Heart left ventricle (tissue), 16 donors: ENCODE measurements around the gene CD28. TPM values are rescaled to one million over a fixed set of nuclear protein-coding genes. Genes with fewer than 3 reads are reported as not detected.

Source experiments
- ATAC-seq, 4 donors: fragments of 200-7000 bp; cut with Tn5 transposase; one replicate each; pipeline ENCODE4 v1.9.1; 2020 to 2022; ENCODE audit warnings: moderate library complexity in 4 of 4, mild to moderate bottlenecking in 3 of 4, moderate number of reproducible peaks in 1 of 4
- DNase-seq, 5 donors: peaks; one replicate each; pipeline ENCODE4 v3.0.0-alpha.2; 2020
- H3K27ac ChIP-seq, 12 donors: fragments of 200-600 bp; sonication (generic) in 4 of 12; one replicate each; pipeline versions ENCODE4 v1.5.0 to v1.8.0; 2016 to 2022; ENCODE audit warnings: mild to moderate bottlenecking in 2 of 12
- H3K27me3 ChIP-seq, 9 donors: fragments of 200-600 bp; sonication (generic) in 2 of 9; one replicate each; pipeline versions ENCODE4 v1.5.1 to v1.8.0; 2016 to 2022; ENCODE audit warnings: mild to moderate bottlenecking in 3 of 9
- H3K36me3 ChIP-seq, 9 donors: fragments of 200-600 bp; sonication (generic) in 2 of 9; one replicate each; pipeline versions ENCODE4 v1.5.0 to v1.8.0; 2018 to 2022; ENCODE audit warnings: mild to moderate bottlenecking in 2 of 9
- H3K4me1 ChIP-seq, 12 donors: fragments of 200-600 bp; sonication (generic) in 4 of 12; one replicate each; pipeline versions ENCODE4 v1.5.0 to v1.8.0; 2016 to 2022; ENCODE audit warnings: mild to moderate bottlenecking in 3 of 12
- H3K4me3 ChIP-seq, 12 donors: fragments of 200-600 bp; sonication (generic) in 4 of 12; one replicate each; pipeline versions ENCODE4 v1.5.0 to v1.8.0; 2017 to 2022; ENCODE audit warnings: mild to moderate bottlenecking in 9 of 12, moderate library complexity in 4 of 12
- H3K9me3 ChIP-seq, 12 donors: fragments of 200-600 bp; sonication (generic) in 4 of 12; one replicate each; pipeline versions ENCODE4 v1.5.0 to v1.8.0; 2016 to 2022; ENCODE audit warnings: mild to moderate bottlenecking in 1 of 12
- CTCF ChIP-seq, 12 donors: fragments of 200-600 bp; sonication (generic) in 4 of 12; IDR thresholded peaks; one replicate each; pipeline versions ENCODE4 v1.5.0 to v1.8.0; 2018 to 2022; ENCODE audit warnings: antibody characterized with exemption in 12 of 12, mild to moderate bottlenecking in 5 of 12
- POLR2A ChIP-seq, 2 donors: fragments of 450-650 bp; IDR thresholded peaks; one replicate each; pipeline ENCODE4 v1.6.1; 2017; ENCODE audit warnings: antibody characterized with exemption in 2 of 2, mild to moderate bottlenecking in 2 of 2, moderate library complexity in 2 of 2
- WGBS, 4 donors: extraction: QIAGEN DNeasy Blood & Tissue Kit in 2 of 4; methylation state at CpG; one replicate each; pipeline versions ENCODE4 v1.1.5 to v1.1.7; 2013 to 2018; 5-methylcytosine and 5-hydroxymethylcytosine counted together
- intact Hi-C, 10 donors: fragments of 100-400 bp; cut with DNase I; formaldehyde crosslinking; loops; one replicate each; pipeline versions ENCODE4 v1.11.1 to v1.14.2; 2022
- polyA plus RNA-seq, 2 donors: library from polyadenylated mRNA; stranded (reverse); fragments of 200-250 nt; gene quantifications; one replicate each; pipeline ENCODE4 v1.2.3, GENCODE V29; 2013
- total RNA-seq, 9 donors: library from RNA; depleted of rRNA in 2 of 9; stranded (reverse); fragments of >200 nt in 2 of 9; fragmentation: NEBNext Ultra II Directional in 3 of 9; extraction: Animal tissue kit (Norgen Biotek cat#: 25700) in 3 of 9; gene quantifications; one replicate each; pipeline versions ENCODE4 v1.1.0 to v1.2.4, GENCODE V29; 2016 to 2023
- donor health status: ischemic (EF 13 %, LVEDD 7.1; RV severe dilation, severe dysfunction).
- donor health status: healthy with polysubstance abuse.
- donor health status: DM: no; HTN: yes; CAD: no.
- donor health status: DM: no; HTN: no; CAD: no.
- donor health status: ischemic (EF 25% LVEDD 6.9; RV normal size, moderate dysfunction).
- donor health status: ischemic (EF 25% LVEDD 5.7; RV mildly dilated, moderate dysfunction).
- donor health status: healthy.
- donor health status: DM: yes; HTN: yes; CAD: no.
- donor health status: ischemic (EF 35%, LVEDD 5.7; RV mildly dilated, moderate dysfunction).
- donor health status: nonischemic (EF 11% LVEDD 7.7; RV severe dilation, severe dysfunction).
- donor health status: DM: yes; HTN: yes; CAD: no.
- donor health status: PGD.
- donor health status: ischemic (EF 29% LVEDD 5.4; RV normal size, mild dysfunction).
- donor health status: nonischemic (EF 23%, LVEDD 6.1; RV moderate dilation, normal function).

Gene CD28
- total and polyA plus RNA-seq, 11 donors: 0.08 to 11.2 (median 0.81) TPM

GRCh38 chr2:203687165-203687564 is 19.3 kb upstream of the CD28 start:
- WGBS, 4 donors: 95 to 99% (median 97%) methylated on average over 2 of the region's 2 CpGs
- ATAC-seq (no peak), DNase-seq (no peak)
- Histone ChIP-seq H3K4me3 (no peak overlapping the region), H3K9me3 (no peaks in the 10 kb centered on the region), H3K27me3 (no peaks in the 10 kb centered on the region), H3K4me1 (peaks cover 10 to 99% (median 82%) of the 10 kb centered on the region in 12 donors), H3K27ac (peak overlapping the region in 9 of 12 donors; percentile 8 to 90 (median 74)), H3K36me3 (no peaks in the 10 kb centered on the region)
- intact Hi-C loops: loop anchor here in 5 of 10 donors (5.0 to 10.0 kb wide), 4 partner anchors 95 to 155 kb away; partner anchors contain the start of gene RAPH1 (in 3 of the 5)
- TF ChIP-seq POLR2A (IDR thresholded peaks at IDR 0.05) (no peak), CTCF (IDR thresholded peaks at IDR 0.05) (no peak)

DNA sequence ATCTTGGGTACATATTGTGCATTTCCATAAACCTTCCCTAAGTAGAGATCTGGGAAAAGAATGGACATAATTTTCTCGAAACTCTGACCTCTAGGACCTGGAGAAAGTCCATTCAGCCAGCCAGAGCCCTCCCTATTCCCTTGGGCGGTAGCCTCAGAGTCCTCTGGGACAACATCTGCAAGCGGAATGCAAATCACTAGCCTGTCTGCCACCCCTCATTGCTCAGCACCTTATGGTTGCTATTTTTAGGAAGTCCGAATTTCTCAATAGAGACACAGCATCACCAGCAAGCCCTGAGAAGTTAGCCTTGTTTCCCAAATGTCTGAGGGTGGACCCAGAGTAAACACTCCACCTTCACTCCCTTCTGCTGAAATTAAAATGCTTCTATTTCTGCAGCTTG is 17.6 kb upstream of the CD28 start:
- peak; percentile 60 to 83 (median 75) for DNase-seq
- Histone ChIP-seq H3K36me3 (no peaks in the 10 kb centered on the region), H3K27me3 (no peaks in the 10 kb centered on the region), H3K4me1 (peaks cover 5 to 99% (median 76%) of the 10 kb centered on the region in 12 donors), H3K4me3 (no peak overlapping the region), H3K27ac (peak overlapping the region in 11 of 12 donors; percentile 30 to 90 (median 60)), H3K9me3 (no peaks in the 10 kb centered on the region)
- intact Hi-C loops: loop anchor here in 5 of 10 donors (5.0 to 10.0 kb wide), 4 partner anchors 94 to 156 kb away; partner anchors contain the start of gene RAPH1 (in 3 of the 5)
- peak; percentile 41 to 77 (median 60) for ATAC-seq
- TF ChIP-seq POLR2A (IDR thresholded peaks at IDR 0.05) (no peak), CTCF (IDR thresholded peaks at IDR 0.05) (no peak)
- 11 to 19% (median 14%) methylated on average over 4 of the region's 4 CpGs for WGBS, 4 donors

DNA sequence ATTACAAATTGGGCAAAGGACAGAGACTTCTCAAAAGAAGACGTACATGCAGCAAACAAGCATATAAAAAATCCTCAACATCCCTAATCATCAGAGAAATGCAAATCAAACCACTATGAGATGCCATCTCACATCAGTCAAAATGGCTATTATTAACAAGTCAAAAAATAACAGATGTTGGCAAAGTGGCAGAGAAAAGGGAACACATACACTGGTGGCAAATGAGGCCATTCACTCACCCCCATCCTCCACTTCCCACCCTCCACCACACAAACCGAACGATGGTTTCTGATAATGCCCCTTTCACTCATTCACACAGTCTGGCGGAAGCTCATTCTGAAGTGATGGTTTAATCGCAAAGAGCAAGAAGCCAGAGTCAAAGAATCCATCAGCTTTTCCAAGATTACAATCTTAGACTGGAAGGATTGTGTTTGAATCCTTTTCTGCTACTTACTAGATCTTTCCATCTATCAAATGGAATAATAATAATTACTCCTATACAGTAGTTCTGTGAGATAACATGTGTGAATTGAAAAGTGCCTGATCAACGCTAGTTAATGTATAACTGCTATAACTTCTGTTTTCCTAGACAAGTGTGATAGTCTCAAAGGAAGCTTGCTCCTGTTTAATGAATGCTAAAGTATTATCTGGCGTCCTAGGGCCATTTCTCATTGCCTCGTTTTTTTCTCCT is 16.9 kb upstream of the CD28 start:
- 77 to 82% (median 79%) methylated on average over 8 of the region's 8 CpGs for WGBS, 4 donors

More for the DNA sequence above, 16.9 kb upstream of the CD28 start:
- Histone ChIP-seq H3K36me3 (no peaks in the 10 kb centered on the region), H3K4me3 (no peak overlapping the region), H3K27ac (peak overlapping the region in 11 of 12 donors; percentile 30 to 85 (median 56)), H3K27me3 (no peaks in the 10 kb centered on the region), H3K9me3 (no peaks in the 10 kb centered on the region), H3K4me1 (peaks cover 5 to 99% (median 69%) of the 10 kb centered on the region in 12 donors)
- DNase-seq: no peak
- TF ChIP-seq POLR2A (IDR thresholded peaks at IDR 0.05) (no peak), CTCF (IDR thresholded peaks at IDR 0.05) (no peak)
- intact Hi-C loops: loop anchor here in 5 of 10 donors (5.0 to 10.0 kb wide), 4 partner anchors 93 to 157 kb away; partner anchors contain the start of gene RAPH1 (in 3 of the 5)
- ATAC-seq: no peak
